ENCODE data around the gene PERM1.
"Not testable (repeated sequence)": the region's sequence is repeated elsewhere in the genome, so short reads cannot be mapped to it uniquely, and the experiment has no call there.

PERM1 gene

GRCh38 chr1:963301-963651 lies 18.6 kb downstream of the PERM1 start:
- DNase-seq, result no peak

GRCh38 chr1:962381-963300 lies 19.3 kb downstream of the PERM1 start:
- DNase-seq, result no peak

GRCh38 chr1:961132-961669 lies 20.7 kb downstream of the PERM1 start:
- DNase-seq, result no peak

GRCh38 chr1:960363-961131 lies 21.3 kb downstream of the PERM1 start, which contains the start of gene KLHL17:
TSS of gene KLHL17 (plus strand) at chr1:960584. CDS start at chr1:960694, 110 bp downstream.
- DNase-seq, result no peak

- DNase-seq, result no peak
Observed at GRCh38 chr1:959731-960362, 22.0 kb downstream of the PERM1 start.

- DNase-seq, result no peak
Observed at GRCh38 chr1:958823-959730, 22.8 kb downstream of the PERM1 start, which contains the start of gene NOC2L. TSS of gene NOC2L (minus strand) at chr1:959256. CDS start at chr1:959240, 16 bp downstream.

- DNase-seq, result no peak
Observed at GRCh38 chr1:956636-957035, 25.3 kb downstream of the PERM1 start.

GRCh38 chr1:955474-955873 lies 26.4 kb downstream of the PERM1 start:
- DNase-seq, result no peak

GRCh38 chr1:954927-955326 lies 27.0 kb downstream of the PERM1 start:
- no peak for DNase-seq

- DNase-seq, result no peak
Observed at GRCh38 chr1:953524-954320, 28.2 kb downstream of the PERM1 start.

GRCh38 chr1:952603-953002 lies 29.3 kb downstream of the PERM1 start:
- no peak for DNase-seq

- no peak for DNase-seq
Observed at GRCh38 chr1:952201-952600, 29.7 kb downstream of the PERM1 start.

GRCh38 chr1:951364-951763 lies 30.5 kb downstream of the PERM1 start:
- DNase-seq, result no peak

GRCh38 chr1:950881-951280 lies 31.0 kb downstream of the PERM1 start:
- no peak for DNase-seq

GRCh38 chr1:950268-950667 lies 31.6 kb downstream of the PERM1 start:
- DNase-seq, result no peak

GRCh38 chr1:947958-948357 lies 33.9 kb downstream of the PERM1 start:
- DNase-seq, result no peak

- not testable (repeated sequence) for DNase-seq
Observed at GRCh38 chr1:946811-947210, 35.1 kb downstream of the PERM1 start.

- no peak for DNase-seq
Observed at GRCh38 chr1:945688-946556, 36.0 kb downstream of the PERM1 start.

- no peak for DNase-seq
Observed at GRCh38 chr1:944341-945325, 37.3 kb downstream of the PERM1 start.

Data from NCI-H524 treated with DMSO at 0.1 percent for 48 hours (cell line).